ENCODE data around the gene DTX3L.
"Not testable (repeated sequence)": the region's sequence is repeated elsewhere in the genome, so short reads cannot be mapped to it uniquely, and the experiment has no call there.

The DTX3L gene

DNA sequence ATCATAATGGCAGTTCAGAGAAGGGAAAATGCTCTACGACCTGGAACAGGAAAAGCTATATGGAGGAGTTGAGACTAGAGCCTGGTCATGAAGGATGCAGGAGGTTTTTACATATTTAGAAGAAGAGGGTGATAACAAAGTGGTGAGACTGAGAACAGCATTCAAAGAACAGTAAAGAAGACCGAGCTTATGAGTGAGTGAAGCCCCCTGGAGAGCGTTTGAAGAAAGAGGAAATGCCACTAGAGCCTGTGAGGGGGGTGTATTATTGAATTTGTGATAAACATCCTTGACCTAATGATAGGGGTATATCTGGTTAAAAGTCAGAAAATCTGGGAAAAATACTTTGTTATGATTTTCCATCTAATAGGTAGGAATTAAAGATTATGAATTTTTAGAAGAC, 4.2 kb upstream of the DTX3L start:
- peaks cover 16% of the 10 kb centered on the region for H3K27me3 ChIP-seq (ENCODE audit: control insufficient read depth, insufficient read depth, low read length, poor library complexity, severe bottlenecking)
- WGBS, 2 experiments, result 66 to 72% methylated on average over 3 of the region's 3 CpGs
- no peaks in the 10 kb centered on the region for H3K9me3 ChIP-seq (ENCODE audit: control insufficient read depth, low read length)

DNA sequence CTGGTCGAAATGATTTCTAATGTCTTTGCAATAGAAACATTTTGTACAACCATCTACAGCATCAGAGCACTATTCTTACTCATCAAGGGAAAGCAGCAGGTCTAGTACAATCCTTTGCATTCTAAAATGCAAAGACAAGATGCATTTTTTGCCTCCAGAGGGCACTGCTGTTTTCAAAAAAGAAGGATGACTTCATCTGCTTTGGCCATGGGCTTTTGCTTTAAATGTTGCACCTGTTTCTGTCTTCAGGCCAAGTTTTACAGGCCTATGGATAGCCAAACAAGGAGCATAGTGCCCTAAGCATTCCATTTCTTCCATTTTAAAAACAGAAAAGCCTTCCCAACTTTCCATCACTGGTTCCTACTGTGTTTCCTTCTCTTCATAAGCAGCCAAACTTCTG, 3.5 kb upstream of the DTX3L start:
- peaks cover 5% of the 10 kb centered on the region for H3K4me1 ChIP-seq (ENCODE audit: control insufficient read depth, insufficient read depth, low read length)
- no peak overlapping the region for H3K27ac ChIP-seq (ENCODE audit: insufficient read depth, low read depth, low read length, poor library complexity, severe bottlenecking)
- no peaks in the 10 kb centered on the region for H3K36me3 ChIP-seq (ENCODE audit: control insufficient read depth, insufficient read depth, low read length)
- H3K27me3 ChIP-seq (ENCODE audit: control insufficient read depth, insufficient read depth, low read length, poor library complexity, severe bottlenecking), result peaks cover 18% of the 10 kb centered on the region
- H3K4me3 ChIP-seq (ENCODE audit: insufficient read depth, low read depth, low read length), result no peak overlapping the region
- no peaks in the 10 kb centered on the region for H3K9me3 ChIP-seq (ENCODE audit: control insufficient read depth, low read length)
- WGBS, 2 experiments, result 96 to 100% methylated on average over 1 of the region's 1 CpG

More for the DNA sequence above, 4.2 kb upstream of the DTX3L start:
- no peak overlapping the region for H3K4me3 ChIP-seq (ENCODE audit: insufficient read depth, low read depth, low read length)
- no peak overlapping the region for H3K27ac ChIP-seq (ENCODE audit: insufficient read depth, low read depth, low read length, poor library complexity, severe bottlenecking)
- no peaks in the 10 kb centered on the region for H3K36me3 ChIP-seq (ENCODE audit: control insufficient read depth, insufficient read depth, low read length)
- peaks cover 5% of the 10 kb centered on the region for H3K4me1 ChIP-seq (ENCODE audit: control insufficient read depth, insufficient read depth, low read length)

DNA sequence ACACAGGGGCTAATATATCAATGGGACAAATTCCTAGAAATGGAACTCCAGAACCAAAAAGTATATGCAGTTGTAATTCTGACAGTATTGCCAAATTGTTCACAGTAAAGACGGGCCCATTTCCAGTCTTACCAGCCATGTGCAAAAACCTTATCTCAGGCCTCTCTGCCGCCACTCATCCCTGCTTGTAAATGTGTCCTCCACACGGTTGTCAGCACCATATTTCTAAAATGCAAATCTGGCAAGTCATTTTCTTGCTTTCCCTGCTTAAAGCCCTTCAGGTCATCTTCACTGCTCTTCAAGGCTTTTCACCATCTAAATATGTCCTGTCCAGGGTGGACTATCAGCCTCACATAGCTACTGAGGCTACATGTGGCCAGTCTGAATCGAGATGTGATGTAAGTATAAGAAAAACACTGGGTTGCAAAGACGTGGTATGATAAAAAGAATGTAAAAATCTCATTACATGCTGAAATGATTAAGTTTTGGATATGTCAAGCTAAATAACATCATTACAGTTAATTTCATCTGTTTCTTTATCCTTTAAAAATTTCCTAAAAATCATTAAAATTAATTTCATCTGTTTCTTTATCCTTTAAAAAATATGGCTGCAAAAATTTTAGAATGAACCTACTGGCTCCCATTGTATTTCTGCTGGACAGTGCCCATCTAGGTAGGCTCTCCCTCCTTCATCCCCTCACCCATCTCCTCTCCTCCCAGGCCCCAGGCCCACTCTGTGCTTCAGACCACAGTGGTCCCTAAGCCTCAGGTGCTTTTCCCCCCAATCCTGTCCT, 1.0 kb upstream of the DTX3L start:
- WGBS, 2 experiments, result 90 to 92% methylated on average over 5 of the region's 5 CpGs
- Histone ChIP-seq H3K27ac (ENCODE audit: insufficient read depth, low read depth, low read length, poor library complexity, severe bottlenecking) (no peak overlapping the region), H3K9me3 (ENCODE audit: control insufficient read depth, low read length) (no peaks in the 10 kb centered on the region), H3K36me3 (ENCODE audit: control insufficient read depth, insufficient read depth, low read length) (no peaks in the 10 kb centered on the region), H3K4me3 (ENCODE audit: insufficient read depth, low read depth, low read length) (no peak overlapping the region), H3K4me1 (ENCODE audit: control insufficient read depth, insufficient read depth, low read length) (peaks cover 5% of the 10 kb centered on the region), H3K27me3 (ENCODE audit: control insufficient read depth, insufficient read depth, low read length, poor library complexity, severe bottlenecking) (peaks cover 18% of the 10 kb centered on the region)

DNA sequence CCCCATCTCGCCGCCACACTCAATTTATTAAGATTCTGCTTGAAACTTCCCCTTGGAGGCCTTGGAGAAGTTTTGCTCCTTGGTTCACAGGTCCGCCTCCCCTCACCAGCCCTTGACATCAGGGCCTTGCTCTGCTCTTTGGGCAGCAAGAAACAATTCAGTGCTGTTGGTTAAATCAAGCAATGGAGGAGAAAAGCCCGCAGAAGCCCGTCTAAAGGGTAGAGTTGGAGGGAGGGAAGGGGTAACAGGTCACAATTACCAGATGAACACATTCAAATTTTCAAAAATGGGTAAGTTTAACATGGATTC, 467 bp upstream of the DTX3L start:
- no peaks in the 10 kb centered on the region for H3K36me3 ChIP-seq (ENCODE audit: control insufficient read depth, insufficient read depth, low read length)
- peaks cover 5% of the 10 kb centered on the region for H3K4me1 ChIP-seq (ENCODE audit: control insufficient read depth, insufficient read depth, low read length)
- H3K27me3 ChIP-seq (ENCODE audit: control insufficient read depth, insufficient read depth, low read length, poor library complexity, severe bottlenecking), result peaks cover 18% of the 10 kb centered on the region
- H3K4me3 ChIP-seq (ENCODE audit: insufficient read depth, low read depth, low read length), result peak overlapping the region; percentile 59
- no peak overlapping the region for H3K27ac ChIP-seq (ENCODE audit: insufficient read depth, low read depth, low read length, poor library complexity, severe bottlenecking)
- 63 to 71% methylated on average over 5 of the region's 5 CpGs for WGBS, 2 experiments
- H3K9me3 ChIP-seq (ENCODE audit: control insufficient read depth, low read length), result no peaks in the 10 kb centered on the region

DNA sequence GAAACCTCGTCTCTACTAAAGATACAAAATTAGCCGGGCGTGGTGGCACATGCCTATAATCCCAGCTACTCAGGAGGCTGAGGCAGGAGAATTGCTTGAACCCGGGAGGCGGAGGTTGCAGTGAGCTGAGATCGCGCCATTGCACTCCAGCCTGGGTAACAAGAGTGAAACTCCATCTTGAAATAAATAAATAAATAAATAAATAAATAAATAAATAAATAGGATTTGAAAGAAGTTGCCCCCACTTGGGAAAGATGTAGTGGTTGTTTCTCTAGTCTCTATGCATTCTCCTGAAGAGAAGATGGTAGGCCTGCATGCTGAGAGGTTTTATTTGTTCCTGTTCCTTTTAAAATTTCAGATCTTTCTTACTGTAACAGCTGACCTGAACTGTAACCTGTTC, 4.0 kb downstream of the DTX3L start:
- not testable (repeated sequence) for H3K36me3 ChIP-seq (ENCODE audit: control insufficient read depth, insufficient read depth, low read length); H3K4me3 ChIP-seq (ENCODE audit: insufficient read depth, low read depth, low read length); H3K9me3 ChIP-seq (ENCODE audit: control insufficient read depth, low read length); H3K27ac ChIP-seq (ENCODE audit: insufficient read depth, low read depth, low read length, poor library complexity, severe bottlenecking); H3K4me1 ChIP-seq (ENCODE audit: control insufficient read depth, insufficient read depth, low read length)
- peaks cover 18% of the 10 kb centered on the region for H3K27me3 ChIP-seq (ENCODE audit: control insufficient read depth, insufficient read depth, low read length, poor library complexity, severe bottlenecking)
- 94 to 96% methylated on average over 3 to 5 of the region's 7 CpGs for WGBS, 2 experiments

DNA sequence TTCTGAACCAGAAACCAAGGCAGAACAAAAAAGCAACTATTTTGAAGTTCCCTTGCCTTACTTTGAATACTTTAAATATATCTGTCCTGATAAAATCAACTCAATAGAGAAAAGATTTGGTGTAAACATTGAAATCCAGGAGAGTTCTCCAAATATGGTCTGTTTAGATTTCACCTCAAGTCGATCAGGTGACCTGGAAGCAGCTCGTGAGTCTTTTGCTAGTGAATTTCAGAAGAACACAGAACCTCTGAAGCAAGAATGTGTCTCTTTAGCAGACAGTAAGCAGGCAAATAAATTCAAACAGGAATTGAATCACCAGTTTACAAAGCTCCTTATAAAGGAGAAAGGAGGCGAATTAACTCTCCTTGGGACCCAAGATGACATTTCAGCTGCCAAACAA, 4.6 kb downstream of the DTX3L start:
- H3K36me3 ChIP-seq (ENCODE audit: control insufficient read depth, insufficient read depth, low read length), result no peaks in the 10 kb centered on the region
- H3K4me3 ChIP-seq (ENCODE audit: insufficient read depth, low read depth, low read length), result no peak overlapping the region
- H3K9me3 ChIP-seq (ENCODE audit: control insufficient read depth, low read length), result no peaks in the 10 kb centered on the region
- H3K4me1 ChIP-seq (ENCODE audit: control insufficient read depth, insufficient read depth, low read length), result peaks cover 2% of the 10 kb centered on the region
- WGBS, 2 experiments, result 84 to 89% methylated on average over 3 of the region's 3 CpGs
- no peak overlapping the region for H3K27ac ChIP-seq (ENCODE audit: insufficient read depth, low read depth, low read length, poor library complexity, severe bottlenecking)
- peaks cover 14% of the 10 kb centered on the region for H3K27me3 ChIP-seq (ENCODE audit: control insufficient read depth, insufficient read depth, low read length, poor library complexity, severe bottlenecking)

DNA sequence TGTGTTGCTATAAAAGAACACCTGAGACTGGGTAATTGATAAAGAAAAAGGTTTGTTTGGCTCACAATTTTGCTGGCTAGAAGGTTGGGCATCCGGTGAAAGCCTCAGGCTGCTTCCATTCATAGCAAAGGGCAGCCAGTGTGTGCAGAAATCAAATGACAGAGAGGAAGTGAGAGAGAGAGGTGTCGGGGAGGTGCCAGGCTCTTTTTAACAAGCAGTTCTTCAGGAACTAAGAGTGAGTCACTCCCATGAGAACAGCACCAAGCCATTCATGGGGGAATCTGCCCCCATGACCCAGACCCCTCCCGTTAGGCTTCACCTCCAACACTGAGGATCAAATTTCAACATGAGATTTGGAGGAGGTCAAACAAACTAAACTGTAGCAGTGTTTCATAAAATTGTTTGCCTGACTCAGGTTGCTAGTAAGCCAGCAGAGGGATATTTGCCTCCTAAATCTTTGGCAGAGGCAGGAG, 8.8 kb downstream of the DTX3L start:
- H3K27ac ChIP-seq (ENCODE audit: insufficient read depth, low read depth, low read length, poor library complexity, severe bottlenecking), result no peak overlapping the region
- H3K4me1 ChIP-seq (ENCODE audit: control insufficient read depth, insufficient read depth, low read length), result no peaks in the 10 kb centered on the region
- 50 to 54% methylated on average over 3 of the region's 3 CpGs for WGBS, 2 experiments
- no peaks in the 10 kb centered on the region for H3K36me3 ChIP-seq (ENCODE audit: control insufficient read depth, insufficient read depth, low read length)
- H3K4me3 ChIP-seq (ENCODE audit: insufficient read depth, low read depth, low read length), result no peak overlapping the region
- peaks cover 13% of the 10 kb centered on the region for H3K27me3 ChIP-seq (ENCODE audit: control insufficient read depth, insufficient read depth, low read length, poor library complexity, severe bottlenecking)
- no peaks in the 10 kb centered on the region for H3K9me3 ChIP-seq (ENCODE audit: control insufficient read depth, low read length)

DNA sequence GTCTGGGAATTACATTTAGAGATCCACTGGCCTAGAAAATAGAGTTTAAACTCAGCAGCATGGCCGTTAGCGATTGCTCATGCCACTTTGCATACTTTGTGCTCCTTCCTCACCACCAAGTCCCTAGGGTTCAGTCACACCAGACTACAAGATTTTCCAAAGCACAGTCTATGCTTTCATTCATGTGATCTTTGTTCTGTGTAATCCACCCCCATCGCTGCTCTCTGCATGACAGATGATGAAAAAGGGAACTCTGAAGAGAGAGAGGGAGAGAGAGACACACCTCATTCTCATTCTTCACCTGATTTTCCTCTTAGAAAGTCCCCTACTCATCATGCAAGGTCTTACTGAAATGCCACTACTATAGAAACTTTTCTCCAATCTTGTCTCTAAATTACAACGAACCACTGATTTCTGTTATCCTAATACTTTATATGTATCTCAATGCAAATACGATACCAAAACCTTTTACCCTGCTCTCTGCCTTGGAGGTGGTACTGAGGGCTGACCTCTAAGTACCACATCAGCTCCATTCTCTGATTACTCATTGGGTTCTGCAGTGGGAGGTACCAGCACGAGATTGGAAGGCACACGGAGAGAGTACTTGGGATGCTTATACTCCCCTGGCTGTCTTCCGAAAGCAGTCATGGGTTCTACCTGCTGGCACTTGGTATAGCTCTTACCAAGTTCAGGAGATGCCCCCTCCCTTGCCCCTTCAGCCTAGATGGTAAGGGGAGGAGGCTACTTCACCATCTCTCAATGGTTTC, 12.2 kb downstream of the DTX3L start:
- H3K36me3 ChIP-seq (ENCODE audit: control insufficient read depth, insufficient read depth, low read length), result no peaks in the 10 kb centered on the region
- 77 to 80% methylated on average over 8 of the region's 8 CpGs for WGBS, 2 experiments
- no peaks in the 10 kb centered on the region for H3K4me1 ChIP-seq (ENCODE audit: control insufficient read depth, insufficient read depth, low read length)
- no peak overlapping the region for H3K4me3 ChIP-seq (ENCODE audit: insufficient read depth, low read depth, low read length)
- no peak overlapping the region for H3K27ac ChIP-seq (ENCODE audit: insufficient read depth, low read depth, low read length, poor library complexity, severe bottlenecking)
- H3K9me3 ChIP-seq (ENCODE audit: control insufficient read depth, low read length), result no peaks in the 10 kb centered on the region
- peaks cover 16% of the 10 kb centered on the region for H3K27me3 ChIP-seq (ENCODE audit: control insufficient read depth, insufficient read depth, low read length, poor library complexity, severe bottlenecking)

DNA sequence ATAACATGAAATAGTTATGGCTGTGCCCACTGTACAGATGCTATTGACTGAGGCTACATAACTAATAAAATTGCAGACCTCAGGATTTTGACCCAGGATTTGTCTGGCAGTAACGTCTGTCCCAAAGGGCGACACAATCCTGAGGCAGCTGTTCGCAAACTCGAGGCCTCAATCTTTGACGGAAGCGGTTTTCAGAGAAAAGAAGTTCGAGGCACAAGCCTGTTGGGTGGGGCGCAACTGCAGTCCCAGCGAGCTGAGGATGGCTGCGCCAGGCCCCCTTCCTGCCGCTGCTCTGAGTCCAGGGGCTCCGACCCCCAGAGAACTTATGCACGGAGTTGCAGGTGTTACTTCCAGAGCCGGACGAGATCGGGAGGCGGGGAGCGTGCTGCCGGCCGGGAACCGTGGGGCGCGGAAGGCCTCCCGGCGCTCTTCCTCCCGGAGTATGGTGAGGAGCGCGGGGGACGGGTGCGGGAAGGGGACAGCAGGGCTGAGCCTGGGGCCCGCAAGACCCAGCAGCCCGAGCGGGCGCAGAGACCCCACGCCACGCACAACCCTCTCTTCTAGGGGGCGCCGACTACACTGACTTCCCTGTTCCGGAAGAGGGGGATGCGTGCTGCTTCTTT, 13.4 kb downstream of the DTX3L start, which contains the start of gene PARP15:
PARP15 (plus strand) TSS at position 242 of the 623 bp plus-strand sequence; CDS start at position 260, 18 bp downstream.
- peak within 1 kb of the TSS; percentile 27 for H3K4me3 ChIP-seq (ENCODE audit: insufficient read depth, low read depth, low read length)

More for the DNA sequence above, 13.4 kb downstream of the DTX3L start, which contains the start of gene PARP15:
- H3K27ac ChIP-seq (ENCODE audit: insufficient read depth, low read depth, low read length, poor library complexity, severe bottlenecking), result no peak within 1 kb of the TSS
- peaks cover 16% of the 10 kb centered on the region for H3K27me3 ChIP-seq (ENCODE audit: control insufficient read depth, insufficient read depth, low read length, poor library complexity, severe bottlenecking)
- peaks cover 3% of the 10 kb centered on the region for H3K9me3 ChIP-seq (ENCODE audit: control insufficient read depth, low read length)
- no peaks in the 10 kb centered on the region for H3K4me1 ChIP-seq (ENCODE audit: control insufficient read depth, insufficient read depth, low read length)
- H3K36me3 ChIP-seq (ENCODE audit: control insufficient read depth, insufficient read depth, low read length), result no peaks in the 10 kb centered on the region
- WGBS, 2 experiments, result 61 to 71% methylated on average over 38 to 40 of the region's 40 CpGs
